HEK293 (cell line): ENCODE measurements around the gene DLGAP5.

ENCODE experiments used
- CTCF ChIA-PET: fragments of 350-600 bp; formaldehyde crosslinking; extraction: SDS; loops from one replicate; lab custom pipeline; 2021; ENCODE audit warnings: antibody characterized with exemption; lab: Yijun Ruan, JAX
- POLR2A ChIA-PET: fragments of 300-600 bp; formaldehyde crosslinking; extraction: SDS; loops from one replicate; lab custom pipeline; 2020; ENCODE audit warnings: antibody characterized with exemption, inconsistent platforms; lab: Yijun Ruan, JAX
- H3K27ac ChIP-seq: fragments of 200-500 bp; sonication (Bioruptor generic); 2 replicates; pipeline ENCODE4 v1.5.1; 2014; ENCODE audit warnings: low read depth, low read length, control low read depth, inconsistent platforms; ENCODE audit errors: extremely low read depth
- H3K36me3 ChIP-seq, 2 experiments: fragments of 200-500 bp in 1 of 2; sonication (Bioruptor generic) in 1 of 2; 1 replicate in 1 of 2; 2 replicates in 1 of 2; pipeline ENCODE4 v1.5.1; 2014 to 2017; ENCODE audit warnings: inconsistent platforms in 2 of 2, low read length in 2 of 2; ENCODE audit not compliant: control insufficient read depth in 2 of 2, insufficient read depth in 1 of 2
- H3K4me1 ChIP-seq: fragments of 200-500 bp; sonication (Bioruptor generic); 2 replicates; pipeline ENCODE4 v1.5.1; 2014; ENCODE audit warnings: mild to moderate bottlenecking, low read length, inconsistent platforms; ENCODE audit not compliant: control insufficient read depth, insufficient read depth
- H3K4me3 ChIP-seq: 2 replicates; pipeline ENCODE4 v1.5.1; 2011; ENCODE audit warnings: low read depth, mild to moderate bottlenecking, control low read depth, low read length, moderate library complexity
- H3K9me3 ChIP-seq: fragments of 200-500 bp; sonication (Bioruptor generic); 2 replicates; pipeline ENCODE4 v1.5.1; 2014; ENCODE audit warnings: low read depth, low read length, inconsistent platforms; ENCODE audit not compliant: control insufficient read depth, insufficient read depth
- ELK4 ChIP-seq: IDR thresholded peaks from 2 replicates; pipeline ENCODE4 v1.6.1; 2011; ENCODE audit warnings: mild to moderate bottlenecking, low read depth, low read length, borderline replicate concordance
- GLI4 ChIP-seq: fragments of 450-650 bp; formaldehyde crosslinking; IDR thresholded peaks from 2 replicates; pipeline ENCODE4 v1.5.1; 2016; ENCODE audit warnings: missing biosample characterization, missing genetic modification characterization
- GLIS1 ChIP-seq: fragments of 450-650 bp; formaldehyde crosslinking; IDR thresholded peaks from 2 replicates; pipeline ENCODE4 v1.5.1; 2016; ENCODE audit warnings: missing biosample characterization, missing genetic modification characterization
- MYNN ChIP-seq: fragments of 450-650 bp; formaldehyde crosslinking; IDR thresholded peaks from 2 replicates; pipeline ENCODE4 v1.5.1; 2016; ENCODE audit warnings: missing biosample characterization, missing genetic modification characterization, borderline replicate concordance
- PRDM4 ChIP-seq: fragments of 450-650 bp; formaldehyde crosslinking; IDR thresholded peaks from 2 replicates; pipeline ENCODE4 v1.5.1; 2017; ENCODE audit warnings: missing biosample characterization, missing genetic modification characterization
- RBAK ChIP-seq: fragments of 450-650 bp; formaldehyde crosslinking; IDR thresholded peaks from 2 replicates; pipeline ENCODE4 v1.5.1; 2016; ENCODE audit warnings: missing biosample characterization, missing genetic modification characterization
- ZFP3 ChIP-seq: fragments of 450-650 bp; formaldehyde crosslinking; IDR thresholded peaks from 2 replicates; pipeline ENCODE4 v1.5.1; 2016; ENCODE audit warnings: low read depth, missing biosample characterization, missing genetic modification characterization
- ZIC2 ChIP-seq: fragments of 450-650 bp; formaldehyde crosslinking; IDR thresholded peaks from 2 replicates; pipeline ENCODE4 v1.5.1; 2016; ENCODE audit warnings: missing biosample characterization, missing genetic modification characterization
- ZNF114 ChIP-seq: fragments of 450-650 bp; formaldehyde crosslinking; IDR thresholded peaks from 2 replicates; pipeline ENCODE4 v1.5.0; 2017; ENCODE audit warnings: missing biosample characterization, missing genetic modification characterization
- ZNF169 ChIP-seq: fragments of 450-650 bp; formaldehyde crosslinking; IDR thresholded peaks from 2 replicates; pipeline ENCODE4 v1.5.1; 2016; ENCODE audit warnings: missing biosample characterization, missing genetic modification characterization
- ZNF239 ChIP-seq: fragments of 450-650 bp; formaldehyde crosslinking; IDR thresholded peaks from 2 replicates; pipeline ENCODE4 v1.5.1; 2016; ENCODE audit warnings: missing biosample characterization, missing genetic modification characterization
- ZNF24 ChIP-seq: fragments of 450-650 bp; formaldehyde crosslinking; IDR thresholded peaks from 2 replicates; pipeline ENCODE4 v1.5.1; 2016; ENCODE audit warnings: missing biosample characterization, missing genetic modification characterization
- ZNF274 ChIP-seq, 2 experiments: fragments of 200-500 bp in 1 of 2; fragments of 450-650 bp in 1 of 2; sonication (Bioruptor generic) in 1 of 2; formaldehyde crosslinking in 1 of 2; IDR thresholded peaks; 2 replicates each; pipeline versions ENCODE4 v1.5.1 to v1.6.1; 2014 to 2016; ENCODE audit warnings: borderline replicate concordance in 1 of 2, inconsistent platforms in 1 of 2, low read length in 1 of 2, missing biosample characterization in 1 of 2, missing genetic modification characterization in 1 of 2
- ZNF394 ChIP-seq: fragments of 450-650 bp; formaldehyde crosslinking; IDR thresholded peaks from 2 replicates; pipeline ENCODE4 v1.5.1; 2016; ENCODE audit warnings: missing biosample characterization, missing genetic modification characterization, mild to moderate bottlenecking, moderate library complexity, borderline replicate concordance
- ZNF404 ChIP-seq: fragments of 450-650 bp; formaldehyde crosslinking; IDR thresholded peaks from 2 replicates; pipeline ENCODE4 v1.5.1; 2017; ENCODE audit warnings: missing biosample characterization, missing genetic modification characterization
- ZNF473 ChIP-seq: fragments of 450-650 bp; formaldehyde crosslinking; IDR thresholded peaks from 2 replicates; pipeline ENCODE4 v1.5.1; 2017; ENCODE audit warnings: missing biosample characterization, missing genetic modification characterization
- ZNF530 ChIP-seq: fragments of 450-650 bp; formaldehyde crosslinking; IDR thresholded peaks from 2 replicates; pipeline ENCODE4 v1.5.1; 2016; ENCODE audit warnings: low read depth, missing biosample characterization, missing genetic modification characterization
- ZNF600 ChIP-seq: fragments of 450-650 bp; formaldehyde crosslinking; IDR thresholded peaks from 2 replicates; pipeline ENCODE4 v1.5.1; 2016; ENCODE audit warnings: missing biosample characterization, missing genetic modification characterization
- ZNF629 ChIP-seq: fragments of 450-650 bp; formaldehyde crosslinking; IDR thresholded peaks from 2 replicates; pipeline ENCODE4 v1.5.1; 2017; ENCODE audit warnings: missing biosample characterization, missing genetic modification characterization
- ZNF670 ChIP-seq: fragments of 450-650 bp; formaldehyde crosslinking; IDR thresholded peaks from 2 replicates; pipeline ENCODE4 v1.5.1; 2016; ENCODE audit warnings: missing biosample characterization, missing genetic modification characterization, low read depth
- ZNF692 ChIP-seq: fragments of 450-650 bp; formaldehyde crosslinking; IDR thresholded peaks from 2 replicates; pipeline ENCODE4 v1.5.1; 2016; ENCODE audit warnings: missing biosample characterization, missing genetic modification characterization

Gene DLGAP5

GRCh38 chr14:55103005-55103640 is 88.3 kb downstream of the DLGAP5 start (continued):
- no peak for TF ChIP-seq RBAK (tag by site-specific recombination)
- peak; percentile 98 for TF ChIP-seq PRDM4 (tag by site-specific recombination)
- no peak for TF ChIP-seq ZNF239
- TF ChIP-seq ZNF629 (tag by site-specific recombination), result no peak
- TF ChIP-seq ELK4, result no peak
- TF ChIP-seq ZNF394 (tag by site-specific recombination), result peak; percentile 85
- TF ChIP-seq ZNF530 (tag by site-specific recombination), result no peak
- TF ChIP-seq ZNF404 (tag by site-specific recombination), result no peak
- no peak for TF ChIP-seq ZNF114 (tag by site-specific recombination)
- no peak for TF ChIP-seq ZNF473
- TF ChIP-seq ZNF169, result no peak
- no peak for TF ChIP-seq ZNF670 (tag by site-specific recombination)
- TF ChIP-seq ZFP3, result no peak

GRCh38 chr14:55102141-55102621 is 89.2 kb downstream of the DLGAP5 start:
- Histone ChIP-seq H3K36me3 (no peaks in the 10 kb centered on the region), H3K9me3 (no peaks in the 10 kb centered on the region), H3K4me3 (no peak overlapping the region), H3K27ac (peak overlapping the region; percentile 54), H3K4me1 (peaks cover 15% of the 10 kb centered on the region)
- TF ChIP-seq GLIS1 (tag by site-specific recombination) (peak; percentile 68), ZNF24 (tag by site-specific recombination) (peak; percentile 48; the same call in 1 of the 2 replicates), MYNN (tag by site-specific recombination) (0 out of 2 replicates have a peak, but pooled peaks have one; percentile 41), ZNF274 (IDR thresholded peaks at IDR 0.05; ENCODE audit: low read length) (no peak), ZNF274 (tag by site-specific recombination; IDR thresholded peaks at IDR 0.05; ENCODE audit: borderline replicate concordance) (no peak), GLI4 (tag by site-specific recombination) (no peak), ZNF692 (tag by site-specific recombination) (no peak), ZNF600 (tag by site-specific recombination) (0 out of 2 replicates have a peak, but pooled peaks have one; percentile 40), ZIC2 (tag by site-specific recombination) (peak; percentile 90)
- ChIA-PET CTCF (interaction anchor here (1.2 to 2.5 kb wide), 2 partner anchors 13 to 168 kb away, joined by 3 to 9 read pairs; no protein-coding TSS in a partner anchor), POLR2A (interaction anchor here (1.0 to 1.3 kb wide), 3 partner anchors 7 to 51 kb away, joined by 3 to 9 read pairs (median 5); partner anchors contain the start of gene MAPK1IP1L)
